Activated CD4-positive, alpha-beta memory T cell treated with anti-CD3 and anti-CD28 coated beads for 36 hours (primary cell): ENCODE measurements around the gene MGAT5B. TPM values are rescaled to one million over a fixed set of nuclear protein-coding genes. Genes with fewer than 3 reads are reported as not detected.

Experiments used
- CTCF ChIA-PET: fragments of 350-600 bp; sonication (Branson Sonifier 250); formaldehyde crosslinking; loops from one replicate; lab custom pipeline; 2021; ENCODE audit warnings: antibody characterized with exemption, inconsistent platforms; lab: Charles Lee
- POLR2A ChIA-PET: fragments of 350-600 bp; sonication (Branson Sonifier 250); formaldehyde crosslinking; loops from one replicate; lab custom pipeline; 2021; ENCODE audit warnings: antibody characterized with exemption; lab: Charles Lee
- DNase-seq: peaks from one replicate; pipeline ENCODE4 v3.0.0-alpha.2; 2020
- H3K27ac Mint-ChIP-seq: one replicate; pipeline ENCODE4 v1.8.0; 2021; ENCODE audit warnings: mixed read lengths
- H3K27me3 Mint-ChIP-seq: one replicate; pipeline ENCODE4 v1.8.0; 2021; ENCODE audit warnings: mixed read lengths
- H3K36me3 Mint-ChIP-seq: one replicate; pipeline ENCODE4 v1.8.0; 2021; ENCODE audit warnings: mixed read lengths
- H3K4me1 Mint-ChIP-seq: one replicate; pipeline ENCODE4 v1.8.0; 2021; ENCODE audit warnings: low read depth, mixed read lengths
- H3K4me3 Mint-ChIP-seq: one replicate; pipeline ENCODE4 v1.8.0; 2021; ENCODE audit warnings: mild to moderate bottlenecking, mixed read lengths
- H3K9me3 Mint-ChIP-seq: one replicate; pipeline ENCODE4 v1.8.0; 2021; ENCODE audit warnings: mixed read lengths
- intact Hi-C: fragments of 100-400 bp; cut with micrococcal nuclease; formaldehyde crosslinking; loops from one replicate; pipeline ENCODE4 v1.15.1; 2023
- total RNA-seq, 2 experiments: library from RNA; stranded (reverse); gene quantifications; one replicate each; pipeline ENCODE4 v1.2.3, GENCODE V29; 2021

MGAT5B gene
- total RNA-seq, 2 experiments from 2014 or later, result 0.38 TPM; not detected in 1

DNA sequence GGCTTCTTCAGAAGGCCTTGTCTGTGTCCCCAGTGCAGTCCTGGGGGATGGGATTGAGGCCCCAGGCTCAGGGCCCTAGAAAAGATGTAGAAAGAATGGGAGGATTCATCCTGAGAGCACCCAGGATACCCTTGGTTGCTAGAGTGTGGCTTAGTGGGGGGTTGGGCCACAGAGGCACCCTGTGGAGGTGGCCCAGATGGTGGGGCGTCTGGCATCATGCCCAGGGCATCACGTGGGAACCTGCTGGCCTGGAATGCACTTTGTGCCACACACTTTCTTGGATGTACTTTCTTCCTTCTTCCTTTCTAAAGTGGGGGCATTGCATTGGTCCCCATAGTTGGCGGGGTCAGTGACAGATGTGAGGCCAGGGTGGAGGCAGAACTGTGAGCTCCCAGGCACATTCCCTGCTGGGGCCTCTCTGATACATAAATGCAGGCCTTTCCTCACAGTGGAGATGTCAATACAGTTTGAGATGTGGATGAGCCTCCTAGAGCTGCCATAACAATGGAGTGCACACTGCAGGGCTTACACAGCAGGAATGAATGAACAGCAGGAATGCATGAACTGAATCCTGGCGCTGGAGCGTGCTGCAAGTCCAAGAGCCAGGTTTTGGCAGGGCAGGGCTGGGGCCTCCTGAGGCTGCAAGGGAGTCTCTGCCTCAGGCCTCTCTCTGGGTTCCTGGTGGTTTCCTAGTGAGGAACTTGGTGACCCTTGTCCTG, 43.3 kb downstream of the MGAT5B start:
- H3K4me1 Mint-ChIP-seq, result no peaks in the 10 kb centered on the region
- H3K4me3 Mint-ChIP-seq, result no peak overlapping the region
- H3K27ac Mint-ChIP-seq, result no peak overlapping the region
- peaks cover 2% of the 10 kb centered on the region for H3K27me3 Mint-ChIP-seq
- CTCF ChIA-PET, result no interaction called here
- intact Hi-C loops, result no loop called here
- H3K9me3 Mint-ChIP-seq, result peaks cover 5% of the 10 kb centered on the region
- POLR2A ChIA-PET, result no interaction called here
- DNase-seq, result no peak
- no peaks in the 10 kb centered on the region for H3K36me3 Mint-ChIP-seq

DNA sequence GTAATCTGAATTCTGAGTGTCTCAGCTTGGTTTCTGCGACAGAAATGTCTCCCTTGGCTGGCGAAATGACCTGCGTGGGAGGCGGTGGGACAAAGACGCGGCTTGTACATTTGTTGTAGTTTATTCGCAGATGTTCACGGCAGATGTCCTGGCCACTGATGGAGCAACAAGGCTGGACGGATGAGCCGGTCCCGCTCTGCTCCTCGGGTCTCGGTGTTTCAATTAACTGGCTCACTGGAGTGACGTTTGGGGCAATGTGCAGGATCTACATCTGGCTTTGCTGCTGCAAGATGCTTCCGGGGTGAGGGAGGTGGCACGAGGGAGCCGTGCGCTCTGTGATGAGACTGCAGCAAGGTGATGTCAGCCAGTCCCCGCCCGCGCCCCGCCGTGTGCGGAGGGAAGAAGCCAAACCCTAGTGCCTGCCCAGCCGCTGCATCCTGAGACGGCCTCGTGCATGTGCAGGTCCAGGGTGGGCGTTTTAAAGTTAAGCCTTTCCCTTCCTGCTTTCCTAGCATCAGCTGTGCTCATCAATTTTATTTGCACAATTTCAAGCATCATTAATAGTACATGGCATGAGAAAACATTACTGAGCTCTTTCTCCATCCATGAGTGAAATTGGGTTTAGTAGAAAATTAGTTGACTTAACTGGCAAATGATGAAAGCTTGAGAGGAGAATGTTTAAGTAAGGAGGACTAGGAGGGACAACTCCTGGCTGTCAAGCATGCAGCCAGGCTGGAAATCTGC, 44.4 kb downstream of the MGAT5B start:
- Mint-ChIP-seq H3K27ac (no peak overlapping the region), H3K4me1 (no peaks in the 10 kb centered on the region), H3K27me3 (peaks cover 2% of the 10 kb centered on the region), H3K36me3 (no peaks in the 10 kb centered on the region), H3K4me3 (no peak overlapping the region), H3K9me3 (peaks cover 2% of the 10 kb centered on the region)
- ChIA-PET CTCF (no interaction called here), POLR2A (no interaction called here)
- intact Hi-C loops, result no loop called here
- DNase-seq, result no peak

DNA sequence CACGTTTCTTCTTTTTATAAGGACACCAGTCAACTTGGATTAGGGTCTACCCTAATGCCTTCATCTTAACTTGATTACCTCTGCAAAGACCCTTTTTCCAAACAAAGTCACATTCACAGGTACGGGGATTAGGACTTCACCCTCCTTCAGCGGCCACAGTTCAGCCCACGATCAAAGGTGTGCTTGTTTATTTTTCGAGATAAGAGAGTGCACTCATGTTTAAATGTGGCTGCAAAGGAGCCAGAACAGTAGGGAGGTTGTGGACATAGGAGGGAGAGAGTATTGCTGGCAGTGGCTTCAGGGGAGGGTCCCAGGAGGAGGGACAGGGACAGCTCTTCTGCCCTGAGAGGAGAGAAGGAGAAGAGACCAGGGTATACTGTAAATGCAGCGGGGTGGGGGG, 46.7 kb downstream of the MGAT5B start:
- H3K36me3 Mint-ChIP-seq, result no peaks in the 10 kb centered on the region
- H3K4me1 Mint-ChIP-seq, result no peaks in the 10 kb centered on the region
- H3K9me3 Mint-ChIP-seq, result no peaks in the 10 kb centered on the region
- intact Hi-C loops, result no loop called here
- no peak overlapping the region for H3K27ac Mint-ChIP-seq
- H3K27me3 Mint-ChIP-seq, result peaks cover 2% of the 10 kb centered on the region
- no peak overlapping the region for H3K4me3 Mint-ChIP-seq
- ChIA-PET CTCF (no interaction called here), POLR2A (no interaction called here)
- DNase-seq, result no peak

DNA sequence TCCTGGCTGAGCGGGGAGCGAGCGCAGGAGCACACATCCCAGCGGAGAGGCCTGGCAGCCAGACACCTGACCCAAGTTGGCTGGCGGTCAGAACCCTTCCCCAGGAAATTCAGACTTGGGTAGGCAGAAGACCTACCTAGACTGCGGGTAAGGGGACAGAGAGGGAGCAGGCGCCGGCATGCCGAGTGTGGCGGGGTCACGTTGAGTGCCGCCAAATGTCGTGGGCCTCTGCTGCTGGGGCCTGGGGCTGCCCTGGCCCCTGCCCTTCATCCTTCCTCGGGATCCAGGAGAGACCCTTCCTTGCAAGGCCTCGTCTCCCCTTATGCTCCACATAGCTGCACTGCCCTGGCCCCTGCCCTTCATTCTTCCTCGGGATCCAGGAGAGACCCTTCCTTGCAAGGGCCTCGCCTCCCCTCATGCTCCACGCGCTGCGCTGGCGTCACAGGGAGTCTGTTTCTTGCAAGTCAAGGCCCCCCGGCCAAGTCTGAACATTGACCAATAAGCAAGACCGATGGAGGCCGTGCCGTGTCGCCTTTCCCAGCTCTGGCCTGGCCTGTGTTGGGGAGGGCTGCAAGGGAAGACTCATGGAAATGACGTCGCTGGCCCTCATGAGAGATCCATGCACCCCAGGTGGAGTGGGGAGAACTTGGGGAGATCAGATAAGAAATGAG, 47.8 kb downstream of the MGAT5B start:
- intact Hi-C loops, result no loop called here
- Mint-ChIP-seq H3K9me3 (no peaks in the 10 kb centered on the region), H3K27me3 (no peaks in the 10 kb centered on the region), H3K36me3 (no peaks in the 10 kb centered on the region), H3K4me3 (no peak overlapping the region), H3K4me1 (no peaks in the 10 kb centered on the region), H3K27ac (no peak overlapping the region)
- ChIA-PET POLR2A (no interaction called here), CTCF (no interaction called here)
- no peak for DNase-seq

DNA sequence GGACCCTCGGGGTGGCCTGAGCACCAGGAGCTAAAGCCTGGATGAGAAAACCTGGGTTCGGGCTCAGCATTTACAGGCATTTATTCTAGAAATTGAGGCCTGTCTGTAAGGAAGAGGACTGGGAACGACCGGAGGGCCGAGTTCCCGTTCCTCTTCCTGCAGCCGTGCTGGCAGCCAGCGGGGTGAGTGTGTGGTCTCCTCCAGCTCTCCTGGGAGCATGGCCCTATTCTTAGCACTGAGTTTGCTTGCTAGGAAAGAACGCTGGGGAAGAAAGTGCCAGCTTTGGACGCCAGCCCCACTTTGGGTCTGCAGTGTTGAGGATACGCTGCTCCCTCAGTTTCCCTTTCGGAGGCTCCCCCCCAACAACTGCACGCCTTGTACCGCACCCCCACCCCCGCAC, 49.6 kb downstream of the MGAT5B start:
- DNase-seq, result no peak
- H3K27ac Mint-ChIP-seq, result no peak overlapping the region
- intact Hi-C loops, result no loop called here
- H3K36me3 Mint-ChIP-seq, result no peaks in the 10 kb centered on the region
- H3K4me3 Mint-ChIP-seq, result no peak overlapping the region
- ChIA-PET POLR2A (no interaction called here), CTCF (no interaction called here)
- H3K9me3 Mint-ChIP-seq, result no peaks in the 10 kb centered on the region
- H3K4me1 Mint-ChIP-seq, result no peaks in the 10 kb centered on the region
- H3K27me3 Mint-ChIP-seq, result no peaks in the 10 kb centered on the region

DNA sequence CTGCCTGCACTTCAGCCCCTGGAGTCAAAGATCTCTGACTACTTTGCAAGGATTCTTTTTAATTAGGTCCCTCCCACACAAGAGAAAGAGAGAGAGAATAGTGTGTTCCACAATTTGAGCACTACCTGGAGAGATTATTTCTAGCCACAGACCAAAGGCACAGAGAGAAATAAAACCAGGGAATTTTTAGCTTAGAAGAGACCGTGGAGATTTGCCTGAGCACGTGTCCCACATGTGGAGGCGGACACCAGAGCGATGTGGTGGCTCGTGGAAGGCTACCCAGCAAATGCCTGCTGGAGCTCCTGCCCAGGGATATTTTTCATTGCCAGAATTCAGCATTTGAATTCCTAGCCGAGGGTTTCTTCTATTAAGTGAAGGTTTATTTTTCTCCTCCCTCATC, 50.6 kb downstream of the MGAT5B start:
- H3K4me1 Mint-ChIP-seq, result no peaks in the 10 kb centered on the region
- POLR2A ChIA-PET, result no interaction called here
- no peak for DNase-seq
- H3K36me3 Mint-ChIP-seq, result no peaks in the 10 kb centered on the region
- no peak overlapping the region for H3K27ac Mint-ChIP-seq
- no peak overlapping the region for H3K4me3 Mint-ChIP-seq
- intact Hi-C loops, result no loop called here
- H3K27me3 Mint-ChIP-seq, result no peaks in the 10 kb centered on the region
- CTCF ChIA-PET, result interaction anchor here (1.2 kb wide), 1 partner anchor 138 kb away, joined by 4 read pairs; no protein-coding TSS in a partner anchor
- no peaks in the 10 kb centered on the region for H3K9me3 Mint-ChIP-seq

DNA sequence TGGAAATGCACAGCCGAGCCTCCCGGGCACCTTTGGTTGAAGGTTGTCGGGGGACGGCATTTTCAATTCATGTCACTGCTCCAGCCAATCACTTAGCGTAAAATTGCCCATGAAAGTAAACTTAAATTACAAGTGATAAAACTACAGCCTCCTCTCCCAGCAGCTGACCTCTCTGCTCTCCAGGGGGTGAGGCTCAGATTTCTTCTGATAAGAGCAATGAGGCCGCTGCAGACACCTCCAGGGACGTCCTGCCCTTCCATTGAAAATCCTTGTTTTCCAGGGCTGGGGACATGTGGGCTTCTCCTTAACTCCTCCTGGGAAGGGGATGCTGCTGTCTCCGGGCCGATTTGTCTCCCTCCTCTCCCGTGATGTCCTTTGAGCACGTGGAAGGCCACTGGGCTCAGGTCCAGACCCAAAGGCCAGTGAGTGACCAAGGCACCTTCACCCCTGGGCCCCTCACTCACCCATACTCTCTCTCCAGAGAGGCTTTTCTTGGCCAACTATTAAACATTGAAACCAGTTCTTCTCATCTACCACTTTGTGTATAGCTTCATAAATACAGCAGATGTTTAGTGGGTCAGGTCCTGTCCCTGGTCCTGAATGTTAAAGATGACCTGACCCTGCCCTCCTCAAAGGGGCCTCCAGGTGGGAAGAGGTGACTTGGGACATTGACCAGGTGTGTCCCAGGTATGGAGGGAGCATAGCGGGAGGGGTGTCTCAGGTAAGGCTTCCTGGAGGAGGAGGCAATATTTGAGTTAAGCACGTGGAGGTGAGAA, 52.3 kb downstream of the MGAT5B start:
- POLR2A ChIA-PET, result no interaction called here
- H3K9me3 Mint-ChIP-seq, result no peaks in the 10 kb centered on the region
- CTCF ChIA-PET, result no interaction called here
- no peak overlapping the region for H3K27ac Mint-ChIP-seq
- H3K4me1 Mint-ChIP-seq, result no peaks in the 10 kb centered on the region
- intact Hi-C loops, result no loop called here
- H3K4me3 Mint-ChIP-seq, result no peak overlapping the region
- no peaks in the 10 kb centered on the region for H3K36me3 Mint-ChIP-seq
- no peak for DNase-seq
- H3K27me3 Mint-ChIP-seq, result no peaks in the 10 kb centered on the region

DNA sequence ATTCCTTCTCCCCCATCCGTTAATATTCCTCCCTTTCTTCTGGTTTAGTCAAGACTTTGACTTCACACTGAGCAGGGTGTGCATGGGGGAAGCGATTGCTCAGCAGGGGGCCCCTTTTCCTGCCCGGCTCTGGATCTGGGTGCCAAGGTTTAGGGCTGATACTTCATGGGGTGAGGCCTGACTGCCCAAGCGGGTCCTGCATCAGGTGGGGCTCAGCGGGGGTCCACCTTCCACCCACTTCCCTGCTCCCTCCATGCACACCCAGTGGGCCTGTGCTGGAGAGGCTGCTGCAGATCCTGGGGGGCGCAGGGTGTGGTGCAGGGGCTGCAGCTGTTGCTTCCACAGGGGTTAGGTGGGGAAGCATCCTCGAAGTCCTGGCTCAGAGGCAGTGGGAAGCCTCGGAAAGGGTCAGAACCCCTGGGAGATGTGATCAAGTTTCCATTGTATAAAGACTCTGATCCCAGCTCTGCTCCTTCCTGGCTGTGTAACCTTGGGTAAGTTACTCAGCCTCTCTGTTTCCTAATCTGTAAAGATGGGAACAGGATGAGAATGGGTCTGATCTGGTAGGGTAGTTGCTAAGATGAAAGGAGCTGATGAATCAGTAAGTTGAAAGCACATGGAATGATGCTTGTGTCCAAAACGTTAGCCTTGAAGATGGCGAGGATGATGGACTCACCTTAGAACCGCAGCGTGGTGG, 53.3 kb downstream of the MGAT5B start:
- no peaks in the 10 kb centered on the region for H3K9me3 Mint-ChIP-seq
- H3K4me1 Mint-ChIP-seq, result no peaks in the 10 kb centered on the region
- intact Hi-C loops, result no loop called here
- no peaks in the 10 kb centered on the region for H3K36me3 Mint-ChIP-seq
- DNase-seq, result no peak
- H3K27ac Mint-ChIP-seq, result no peak overlapping the region
- CTCF ChIA-PET, result no interaction called here
- POLR2A ChIA-PET, result no interaction called here
- H3K27me3 Mint-ChIP-seq, result no peaks in the 10 kb centered on the region
- no peak overlapping the region for H3K4me3 Mint-ChIP-seq

DNA sequence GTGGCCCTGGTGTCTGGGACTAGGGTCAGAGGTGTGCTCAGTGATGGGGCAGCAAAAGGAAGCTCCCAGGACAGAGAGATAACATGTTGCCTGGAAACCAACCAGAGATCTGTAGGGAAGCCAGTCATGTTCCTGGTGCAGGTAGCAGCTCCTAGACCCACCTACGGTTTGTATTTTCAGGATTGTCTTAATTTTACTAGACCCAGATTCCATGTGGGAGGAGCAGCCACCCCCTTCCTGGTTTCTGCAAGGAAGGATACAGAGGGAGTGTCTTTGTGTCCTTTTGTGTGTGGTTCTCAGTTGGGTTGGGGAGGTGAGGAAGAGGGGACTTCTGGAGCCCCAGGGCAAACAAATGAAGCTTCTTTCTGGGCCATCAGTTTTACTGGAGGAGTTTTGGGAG, 53.9 kb downstream of the MGAT5B start:
- no peaks in the 10 kb centered on the region for H3K9me3 Mint-ChIP-seq
- ChIA-PET CTCF (no interaction called here), POLR2A (no interaction called here)
- H3K4me3 Mint-ChIP-seq, result no peak overlapping the region
- no peaks in the 10 kb centered on the region for H3K36me3 Mint-ChIP-seq
- intact Hi-C loops, result no loop called here
- no peak for DNase-seq
- no peaks in the 10 kb centered on the region for H3K4me1 Mint-ChIP-seq
- H3K27me3 Mint-ChIP-seq, result no peaks in the 10 kb centered on the region
- H3K27ac Mint-ChIP-seq, result no peak overlapping the region

DNA sequence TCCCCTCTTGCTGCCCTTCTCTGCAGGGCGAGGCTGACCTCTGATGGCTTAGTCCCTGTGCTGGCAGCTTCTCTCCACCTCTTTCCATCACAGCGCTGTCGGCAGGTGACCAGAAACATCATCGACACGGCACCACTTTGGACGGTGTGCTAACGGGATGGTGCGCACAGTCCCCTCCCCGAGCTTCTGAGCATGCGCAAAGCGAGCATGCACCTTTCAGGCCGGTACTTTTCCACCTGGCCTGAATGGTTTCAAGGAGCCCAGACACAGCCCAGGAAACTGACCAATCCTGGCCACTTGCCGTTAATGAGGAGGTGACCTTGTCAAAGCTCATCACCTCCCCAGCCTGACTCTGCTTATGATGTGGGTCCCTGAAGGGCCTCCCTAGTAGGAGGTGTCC, 54.8 kb downstream of the MGAT5B start:
- Mint-ChIP-seq H3K9me3 (no peaks in the 10 kb centered on the region), H3K4me1 (no peaks in the 10 kb centered on the region), H3K27ac (no peak overlapping the region), H3K4me3 (no peak overlapping the region), H3K27me3 (no peaks in the 10 kb centered on the region), H3K36me3 (no peaks in the 10 kb centered on the region)
- POLR2A ChIA-PET, result no interaction called here
- intact Hi-C loops, result no loop called here
- DNase-seq, result no peak
- CTCF ChIA-PET, result no interaction called here

DNA sequence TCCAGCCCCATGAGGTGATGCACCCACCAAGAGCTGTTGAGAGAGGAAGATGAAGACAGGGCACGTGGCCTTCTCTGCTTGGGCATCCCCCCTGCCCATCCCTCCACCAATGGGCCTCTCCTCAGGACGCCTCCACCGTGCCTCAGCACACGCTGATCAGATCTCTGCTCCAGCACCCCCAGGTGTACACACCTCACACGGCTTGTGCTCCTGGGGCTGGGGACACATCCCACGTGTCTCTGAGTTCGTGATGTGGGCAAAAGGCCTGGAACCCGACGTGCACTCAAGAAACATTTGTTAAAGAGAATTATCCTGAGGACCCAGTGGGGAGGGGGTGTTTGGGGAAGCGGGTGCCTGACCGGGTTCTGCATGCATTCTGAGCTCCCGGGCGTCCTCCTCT, 55.3 kb downstream of the MGAT5B start:
- H3K4me3 Mint-ChIP-seq, result no peak overlapping the region
- no peaks in the 10 kb centered on the region for H3K27me3 Mint-ChIP-seq
- no peak overlapping the region for H3K27ac Mint-ChIP-seq
- DNase-seq, result no peak
- POLR2A ChIA-PET, result no interaction called here
- no peaks in the 10 kb centered on the region for H3K4me1 Mint-ChIP-seq
- no peaks in the 10 kb centered on the region for H3K36me3 Mint-ChIP-seq
- CTCF ChIA-PET, result no interaction called here
- H3K9me3 Mint-ChIP-seq, result no peaks in the 10 kb centered on the region
- intact Hi-C loops, result no loop called here
